ENCODE measurements around the gene ACAT1. TPM values are rescaled to one million over a fixed set of nuclear protein-coding genes. Genes with fewer than 3 reads are reported as not detected.

The ACAT1 gene
- polyA plus RNA-seq, 1 donor from 2014 or later: 89.0 TPM

DNA sequence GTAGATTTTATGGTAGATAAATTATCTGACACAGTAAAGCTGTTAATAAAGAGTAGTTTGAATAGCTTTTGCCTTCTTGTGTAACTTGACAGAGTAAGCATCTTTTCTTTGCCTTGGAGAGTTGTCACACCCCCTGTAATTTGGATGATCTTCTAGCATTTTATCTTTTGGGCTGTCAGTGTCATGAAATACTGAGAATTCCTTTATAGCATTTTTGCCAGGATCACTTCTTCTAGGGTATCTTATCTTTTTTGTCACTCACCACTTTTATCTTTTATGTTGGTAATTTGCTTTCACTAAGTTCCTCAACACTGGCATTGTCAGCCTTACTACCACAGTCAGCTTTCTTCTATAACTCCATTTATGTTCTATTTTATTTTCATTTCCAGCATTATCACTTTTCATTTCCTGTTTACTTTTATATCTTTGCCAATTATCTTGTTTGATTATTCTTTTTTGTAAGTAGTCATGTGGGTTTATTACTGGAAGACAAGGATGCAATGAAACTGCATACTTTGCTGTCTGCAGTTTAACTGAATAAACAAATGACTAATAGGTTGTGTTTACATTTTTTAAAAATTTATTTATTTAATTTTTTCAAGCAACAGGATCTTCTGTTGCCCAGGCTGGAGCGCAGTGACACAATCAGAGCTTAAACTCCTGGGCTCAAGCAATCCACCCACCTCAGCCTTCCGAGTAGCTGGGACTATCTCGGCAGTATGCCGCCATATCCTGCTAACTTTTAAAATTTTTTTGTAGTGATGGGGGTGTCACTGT lies 28.1 kb upstream of the ACAT1 start:
- no peaks in the 10 kb centered on the region for H3K9me3 ChIP-seq (ENCODE audit: low read length)
- no peak overlapping the region for H3K4me3 ChIP-seq (ENCODE audit: low read length)
- no peak overlapping the region for H2AFZ ChIP-seq (ENCODE audit: low read depth, low read length)
- H3K27ac ChIP-seq (ENCODE audit: low read length): no peak overlapping the region
- no peaks in the 10 kb centered on the region for H3K27me3 ChIP-seq (ENCODE audit: insufficient read depth, low read depth, low read length)
- no peak overlapping the region for H3K4me2 ChIP-seq (ENCODE audit: low read length)
- H3F3A ChIP-seq (ENCODE audit: insufficient read depth, low read length, poor library complexity, severe bottlenecking): no peaks in the 10 kb centered on the region
- H3K36me3 ChIP-seq (ENCODE audit: insufficient read depth, low read length): peaks cover 3% of the 10 kb centered on the region
- no peaks in the 10 kb centered on the region for H4K20me1 ChIP-seq (ENCODE audit: insufficient read depth)
- H3K9me2 ChIP-seq (ENCODE audit: insufficient read depth, low read length): no peaks in the 10 kb centered on the region
- H3K79me2 ChIP-seq (replicated peaks; ENCODE audit: insufficient read depth, low read length): no peaks in the 10 kb centered on the region
- TF ChIP-seq EZH2 (IDR thresholded peaks at IDR 0.05; ENCODE audit: borderline replicate concordance, insufficient read depth, low read length, poor library complexity, severe bottlenecking) (no peak), TAF1 (IDR thresholded peaks at IDR 0.05; ENCODE audit: low read depth) (no peak), RAD21 (conservative IDR thresholded peaks at IDR 0.05) (no peak), MXI1 (conservative IDR thresholded peaks at IDR 0.05; ENCODE audit: poor library complexity, severe bottlenecking) (no peak), SMC3 (conservative IDR thresholded peaks at IDR 0.05; ENCODE audit: poor library complexity) (no peak), POLR2AphosphoS5 (IDR thresholded peaks at IDR 0.05) (no peak), EP300 (conservative IDR thresholded peaks at IDR 0.05; ENCODE audit: poor library complexity, severe bottlenecking) (no peak)
- TF ChIP-seq, protein P1, sequence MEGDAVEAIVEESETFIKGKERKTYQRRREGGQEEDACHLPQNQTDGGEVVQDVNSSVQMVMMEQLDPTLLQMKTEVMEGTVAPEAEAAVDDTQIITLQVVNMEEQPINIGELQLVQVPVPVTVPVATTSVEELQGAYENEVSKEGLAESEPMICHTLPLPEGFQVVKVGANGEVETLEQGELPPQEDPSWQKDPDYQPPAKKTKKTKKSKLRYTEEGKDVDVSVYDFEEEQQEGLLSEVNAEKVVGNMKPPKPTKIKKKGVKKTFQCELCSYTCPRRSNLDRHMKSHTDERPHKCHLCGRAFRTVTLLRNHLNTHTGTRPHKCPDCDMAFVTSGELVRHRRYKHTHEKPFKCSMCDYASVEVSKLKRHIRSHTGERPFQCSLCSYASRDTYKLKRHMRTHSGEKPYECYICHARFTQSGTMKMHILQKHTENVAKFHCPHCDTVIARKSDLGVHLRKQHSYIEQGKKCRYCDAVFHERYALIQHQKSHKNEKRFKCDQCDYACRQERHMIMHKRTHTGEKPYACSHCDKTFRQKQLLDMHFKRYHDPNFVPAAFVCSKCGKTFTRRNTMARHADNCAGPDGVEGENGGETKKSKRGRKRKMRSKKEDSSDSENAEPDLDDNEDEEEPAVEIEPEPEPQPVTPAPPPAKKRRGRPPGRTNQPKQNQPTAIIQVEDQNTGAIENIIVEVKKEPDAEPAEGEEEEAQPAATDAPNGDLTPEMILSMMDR (IDR thresholded peaks at IDR 0.05; ENCODE audit: poor library complexity, severe bottlenecking): no peak
- TF ChIP-seq, protein P2, sequence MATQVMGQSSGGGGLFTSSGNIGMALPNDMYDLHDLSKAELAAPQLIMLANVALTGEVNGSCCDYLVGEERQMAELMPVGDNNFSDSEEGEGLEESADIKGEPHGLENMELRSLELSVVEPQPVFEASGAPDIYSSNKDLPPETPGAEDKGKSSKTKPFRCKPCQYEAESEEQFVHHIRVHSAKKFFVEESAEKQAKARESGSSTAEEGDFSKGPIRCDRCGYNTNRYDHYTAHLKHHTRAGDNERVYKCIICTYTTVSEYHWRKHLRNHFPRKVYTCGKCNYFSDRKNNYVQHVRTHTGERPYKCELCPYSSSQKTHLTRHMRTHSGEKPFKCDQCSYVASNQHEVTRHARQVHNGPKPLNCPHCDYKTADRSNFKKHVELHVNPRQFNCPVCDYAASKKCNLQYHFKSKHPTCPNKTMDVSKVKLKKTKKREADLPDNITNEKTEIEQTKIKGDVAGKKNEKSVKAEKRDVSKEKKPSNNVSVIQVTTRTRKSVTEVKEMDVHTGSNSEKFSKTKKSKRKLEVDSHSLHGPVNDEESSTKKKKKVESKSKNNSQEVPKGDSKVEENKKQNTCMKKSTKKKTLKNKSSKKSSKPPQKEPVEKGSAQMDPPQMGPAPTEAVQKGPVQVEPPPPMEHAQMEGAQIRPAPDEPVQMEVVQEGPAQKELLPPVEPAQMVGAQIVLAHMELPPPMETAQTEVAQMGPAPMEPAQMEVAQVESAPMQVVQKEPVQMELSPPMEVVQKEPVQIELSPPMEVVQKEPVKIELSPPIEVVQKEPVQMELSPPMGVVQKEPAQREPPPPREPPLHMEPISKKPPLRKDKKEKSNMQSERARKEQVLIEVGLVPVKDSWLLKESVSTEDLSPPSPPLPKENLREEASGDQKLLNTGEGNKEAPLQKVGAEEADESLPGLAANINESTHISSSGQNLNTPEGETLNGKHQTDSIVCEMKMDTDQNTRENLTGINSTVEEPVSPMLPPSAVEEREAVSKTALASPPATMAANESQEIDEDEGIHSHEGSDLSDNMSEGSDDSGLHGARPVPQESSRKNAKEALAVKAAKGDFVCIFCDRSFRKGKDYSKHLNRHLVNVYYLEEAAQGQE (IDR thresholded peaks at IDR 0.05; ENCODE audit: borderline replicate concordance): no peak
- no peak overlapping the region for H3K9ac ChIP-seq (ENCODE audit: low read length)

DNA sequence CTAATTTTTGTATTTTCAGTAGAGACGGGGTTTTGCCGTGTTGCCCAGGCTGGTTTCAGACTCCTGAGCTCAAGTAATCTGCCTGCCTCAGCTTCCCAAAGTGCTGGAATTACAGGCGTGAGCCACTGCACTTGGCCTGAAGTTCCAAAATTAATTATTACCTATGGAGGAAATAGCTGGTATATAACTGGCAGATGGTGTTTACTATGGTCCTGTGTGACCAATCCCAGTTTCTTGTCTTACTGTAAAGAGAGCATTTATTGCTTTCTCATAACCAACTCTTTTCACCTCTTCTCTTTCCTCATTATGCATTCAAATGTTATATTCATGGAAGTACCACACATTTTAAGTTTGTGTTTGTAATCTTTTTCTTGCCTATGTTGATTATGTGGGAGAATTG lies 24.2 kb upstream of the ACAT1 start:
- H3K4me2 ChIP-seq (ENCODE audit: low read length): no peak overlapping the region
- H3K9me3 ChIP-seq (ENCODE audit: low read length): no peaks in the 10 kb centered on the region
- no peak overlapping the region for H3K27ac ChIP-seq (ENCODE audit: low read length)
- H3K4me3 ChIP-seq (ENCODE audit: low read length): no peak overlapping the region
- TF ChIP-seq MXI1 (conservative IDR thresholded peaks at IDR 0.05; ENCODE audit: poor library complexity, severe bottlenecking) (no peak), EP300 (conservative IDR thresholded peaks at IDR 0.05; ENCODE audit: poor library complexity, severe bottlenecking) (no peak), TAF1 (IDR thresholded peaks at IDR 0.05; ENCODE audit: low read depth) (no peak), SMC3 (conservative IDR thresholded peaks at IDR 0.05; ENCODE audit: poor library complexity) (no peak), POLR2AphosphoS5 (IDR thresholded peaks at IDR 0.05) (no peak), RAD21 (conservative IDR thresholded peaks at IDR 0.05) (no peak), EZH2 (IDR thresholded peaks at IDR 0.05; ENCODE audit: borderline replicate concordance, insufficient read depth, low read length, poor library complexity, severe bottlenecking) (no peak)
- TF ChIP-seq, protein P2 (IDR thresholded peaks at IDR 0.05; ENCODE audit: borderline replicate concordance): no peak
- TF ChIP-seq, protein P1 (IDR thresholded peaks at IDR 0.05; ENCODE audit: poor library complexity, severe bottlenecking): no peak
- H3K27me3 ChIP-seq (ENCODE audit: insufficient read depth, low read depth, low read length): no peaks in the 10 kb centered on the region
- H4K20me1 ChIP-seq (ENCODE audit: insufficient read depth): no peaks in the 10 kb centered on the region
- no peak overlapping the region for H3K9ac ChIP-seq (ENCODE audit: low read length)
- no peaks in the 10 kb centered on the region for H3K9me2 ChIP-seq (ENCODE audit: insufficient read depth, low read length)
- no peaks in the 10 kb centered on the region for H3K79me2 ChIP-seq (replicated peaks; ENCODE audit: insufficient read depth, low read length)
- no peaks in the 10 kb centered on the region for H3F3A ChIP-seq (ENCODE audit: insufficient read depth, low read length, poor library complexity, severe bottlenecking)
- H3K36me3 ChIP-seq (ENCODE audit: insufficient read depth, low read length): peaks cover 3% of the 10 kb centered on the region
- no peak overlapping the region for H2AFZ ChIP-seq (ENCODE audit: low read depth, low read length)

Data from neural cell (in vitro differentiated cells).